Measurements from ENCODE around the gene ULBP1.
A peak's percentile ranks its signal among the peaks of the same experiment; 100 is the strongest.

- TF ChIP-seq CTCF (IDR thresholded peaks at IDR 0.05): no peak
- TF ChIP-seq EZH2 (IDR thresholded peaks at IDR 0.05): peak; percentile 37
Measured at GRCh38 chr6:149983145-149983544, 19.4 kb downstream of the ULBP1 start.

Measured in neural progenitor cell (in vitro differentiated cells).